B cell (primary cell): ENCODE measurements around the gene NFE2. TPM values are rescaled to one million over a fixed set of nuclear protein-coding genes. Genes with fewer than 3 reads are reported as not detected.

Experiments used
- ATAC-seq: fragments of 200-7000 bp; cut with Tn5 transposase; one replicate; pipeline ENCODE4 v1.10.0; 2021; ENCODE audit warnings: low read depth, mild to moderate bottlenecking, moderate number of reproducible peaks, moderate library complexity
- CTCF ChIA-PET: fragments of 350-600 bp; sonication (Branson Sonifier 250); formaldehyde crosslinking; loops from one replicate; lab custom pipeline; 2021; ENCODE audit warnings: antibody characterized with exemption, inconsistent platforms; lab: Charles Lee
- POLR2A ChIA-PET: fragments of 350-600 bp; sonication (Branson Sonifier 250); formaldehyde crosslinking; loops from one replicate; lab custom pipeline; 2021; ENCODE audit warnings: antibody characterized with exemption; lab: Charles Lee
- DNase-seq: peaks from one replicate; pipeline ENCODE4 v3.0.0; 2013
- H2AFZ ChIP-seq: 2 replicates; pipeline ENCODE4 v1.6.1; 2012; ENCODE audit warnings: mild to moderate bottlenecking, low read depth, low read length; ENCODE audit not compliant: insufficient read depth, poor library complexity, severe bottlenecking
- H3K27ac ChIP-seq, 2 donors: 1 replicate in 1 of 2; 2 replicates in 1 of 2; pipeline ENCODE4 v1.5.1; 2012 to 2013; ENCODE audit warnings: low read length in 2 of 2, mild to moderate bottlenecking in 2 of 2, moderate library complexity in 1 of 2
- H3K27me3 ChIP-seq, 4 experiments: fragments of 200-600 bp in 1 of 4; sonication (generic) in 1 of 4; replicated peaks in 1 of 4; 1 replicate in 2 of 4; 2 replicates in 2 of 4; pipeline versions ENCODE4 v1.6.1 to v1.7.0; 2013 to 2016; ENCODE audit warnings: low read length in 3 of 4, mild to moderate bottlenecking in 2 of 4, mixed read lengths in 1 of 4, moderate library complexity in 1 of 4; ENCODE audit not compliant: insufficient read depth in 4 of 4, control insufficient read depth in 3 of 4; ENCODE audit errors: control extremely low read depth in 1 of 4
- H3K36me3 ChIP-seq, 2 experiments: replicated peaks in 1 of 2; 1 replicate in 1 of 2; 2 replicates in 1 of 2; pipeline versions ENCODE4 v1.6.1 to v1.7.1; 2013; ENCODE audit warnings: low read length in 1 of 2; ENCODE audit not compliant: insufficient read depth in 2 of 2, control insufficient read depth in 1 of 2; ENCODE audit errors: control extremely low read depth in 1 of 2, extremely low read depth in 1 of 2
- H3K4me1 ChIP-seq, 2 donors: fragments of 200-600 bp in 1 of 2; sonication (generic) in 1 of 2; 1 replicate in 1 of 2; 2 replicates in 1 of 2; pipeline versions ENCODE4 v1.5.1 to v1.6.1; 2013 to 2017; ENCODE audit warnings: low read length in 2 of 2; ENCODE audit not compliant: control insufficient read depth in 2 of 2, insufficient read depth in 2 of 2
- H3K4me2 ChIP-seq: replicated peaks from 2 replicates; pipeline ENCODE3; 2012; ENCODE audit warnings: mild to moderate bottlenecking, low read depth, low read length; ENCODE audit not compliant: poor library complexity, severe bottlenecking
- H3K4me3 ChIP-seq, 5 experiments: fragments of 200-600 bp in 1 of 5; sonication (generic) in 1 of 5; 1 replicate in 3 of 5; 2 replicates in 2 of 5; pipeline versions ENCODE4 v1.5.1 to v1.7.0; 2011 to 2016; ENCODE audit warnings: low read length in 4 of 5, mild to moderate bottlenecking in 4 of 5, low read depth in 2 of 5, control low read depth in 1 of 5, moderate library complexity in 1 of 5; ENCODE audit not compliant: insufficient read depth in 1 of 5; ENCODE audit errors: control extremely low read depth in 1 of 5, extremely low read depth in 1 of 5
- H3K79me2 ChIP-seq: fragments of 200-600 bp; sonication (generic); one replicate; pipeline ENCODE4 v1.6.0; 2016; ENCODE audit warnings: low read length; ENCODE audit not compliant: control insufficient read depth, insufficient read depth
- H3K9ac ChIP-seq: fragments of 200-600 bp; sonication (generic); 2 replicates; pipeline ENCODE4 v1.6.1; 2017; ENCODE audit warnings: mild to moderate bottlenecking, low read length, moderate library complexity
- H3K9me3 ChIP-seq, 3 donors: one replicate each; pipeline versions ENCODE4 v1.6.1 to v1.7.1; 2013; ENCODE audit warnings: low read length in 2 of 3; ENCODE audit not compliant: control insufficient read depth in 2 of 3, insufficient read depth in 1 of 3; ENCODE audit errors: control extremely low read depth in 1 of 3
- H4K20me1 ChIP-seq: 2 replicates; pipeline ENCODE4 v1.6.0; 2012; ENCODE audit warnings: mild to moderate bottlenecking, low read length; ENCODE audit not compliant: insufficient read depth, control insufficient read depth, poor library complexity, severe bottlenecking
- H3K27ac Mint-ChIP-seq: one replicate; pipeline ENCODE4 v1.8.0; 2021; ENCODE audit warnings: mixed read lengths
- H3K27me3 Mint-ChIP-seq: one replicate; pipeline ENCODE4 v1.8.0; 2021; ENCODE audit warnings: mixed read lengths
- H3K4me1 Mint-ChIP-seq: one replicate; pipeline ENCODE4 v1.8.0; 2021; ENCODE audit warnings: mixed read lengths
- H3K4me3 Mint-ChIP-seq: one replicate; pipeline ENCODE4 v1.8.0; 2021; ENCODE audit warnings: mixed read lengths
- H3K9me3 Mint-ChIP-seq: one replicate; pipeline ENCODE4 v1.8.0; 2022; ENCODE audit warnings: mixed read lengths; ENCODE audit not compliant: insufficient read depth
- CTCF ChIP-seq: fragments of 200-600 bp; IDR thresholded peaks from one replicate; pipeline ENCODE4 v1.8.0; 2022; ENCODE audit warnings: antibody characterized with exemption, mild to moderate bottlenecking
- EZH2 ChIP-seq: IDR thresholded peaks from 2 replicates; pipeline ENCODE4 v1.6.1; 2012; ENCODE audit warnings: borderline replicate concordance, low read depth, mild to moderate bottlenecking, moderate library complexity, low read length; ENCODE audit not compliant: insufficient read depth, poor library complexity, severe bottlenecking
- WGBS: methylation state at CpG from one replicate; pipeline ENCODE4 v1.1.5; 2013; ENCODE audit warnings: missing lambda C conversion rate; ENCODE audit not compliant: insufficient coverage; 5-methylcytosine and 5-hydroxymethylcytosine counted together
- intact Hi-C: fragments of 100-400 bp; cut with micrococcal nuclease; formaldehyde crosslinking; loops from one replicate; pipeline ENCODE4 v1.10.0; 2022
- polyA plus RNA-seq: library from polyadenylated mRNA; depleted of rRNA; stranded (reverse); fragments of >200 nt; gene quantifications from 2 replicates; pipeline ENCODE4 v1.2.3, GENCODE V29; 2012
- total RNA-seq, 2 donors: library from RNA; stranded (reverse); fragments of 120-200 nt in 1 of 2; gene quantifications; 1 replicate in 1 of 2; 2 replicates in 1 of 2; pipeline versions ENCODE4 v1.2.3 to v1.2.4, GENCODE V29; 2013 to 2022

Gene NFE2
- total and polyA plus RNA-seq, 2 donors (not counting 1 experiment from before 2014, with no cell fraction given): 0.60 TPM; not detected in 1

- H3K9me3 Mint-ChIP-seq: no peaks in the 10 kb centered on the region
- ChIA-PET CTCF (interaction anchor here (0.6 to 1.0 kb wide), 2 partner anchors 14 to 44 kb away, joined by 3 read pairs; no protein-coding TSS in a partner anchor), POLR2A (interaction anchor here (0.6 kb wide), 1 partner anchor 23 kb away, joined by 5 read pairs; no protein-coding TSS in a partner anchor)
- Histone ChIP-seq H3K9me3 (no peaks in the 10 kb centered on the region), H3K27me3 (no peaks in the 10 kb centered on the region), H3K27ac (peak overlapping the region in 1 of 2 donors; percentile 13), H3K79me2 (peaks cover 84% of the 10 kb centered on the region), H3K4me1 (peaks cover 18 to 21% of the 10 kb centered on the region in 2 donors), H3K4me2 (no peak overlapping the region), H4K20me1 (peaks cover 6% of the 10 kb centered on the region), H3K36me3 (peaks cover 11 to 22% of the 10 kb centered on the region in 2 experiments), H3K9ac (no peak overlapping the region), H3K4me3 (no peak overlapping the region), H2AFZ (no peak overlapping the region)
- WGBS: 100% methylated on average over 2 of the region's 3 CpGs
- peak overlapping the region; percentile 44 for H3K27ac Mint-ChIP-seq
- TF ChIP-seq EZH2: no peak
- no peak for TF ChIP-seq CTCF
- intact Hi-C loops: loop anchor here (5.0 kb wide), 1 partner anchor 221 kb away; the partner anchor contains the start of gene NCKAP1L
- peaks cover 17% of the 10 kb centered on the region for H3K4me1 Mint-ChIP-seq
- H3K27me3 Mint-ChIP-seq: no peaks in the 10 kb centered on the region
- DNase-seq: no peak
- ATAC-seq: no peak
- H3K4me3 Mint-ChIP-seq: peak overlapping the region; percentile 28
These were observed 24.4 kb downstream of the NFE2 start for GRCh38 chr12:54276368-54276767.

GRCh38 chr12:54273981-54274380 lies 26.8 kb downstream of the NFE2 start:
- Histone ChIP-seq H3K4me3 (no peak overlapping the region), H3K4me2 (no peak overlapping the region), H3K27ac (no peak overlapping the region), H2AFZ (no peak overlapping the region), H3K79me2 (peaks cover 97% of the 10 kb centered on the region), H3K36me3 (peaks cover 11 to 20% of the 10 kb centered on the region in 2 experiments), H3K9me3 (no peaks in the 10 kb centered on the region), H4K20me1 (no peaks in the 10 kb centered on the region), H3K9ac (no peak overlapping the region), H3K27me3 (no peaks in the 10 kb centered on the region), H3K4me1 (peaks cover 14 to 18% of the 10 kb centered on the region in 2 donors)
- Mint-ChIP-seq H3K27me3 (no peaks in the 10 kb centered on the region), H3K9me3 (no peaks in the 10 kb centered on the region), H3K4me1 (peaks cover 15% of the 10 kb centered on the region), H3K4me3 (no peak overlapping the region), H3K27ac (no peak overlapping the region)
- ATAC-seq (no peak), DNase-seq (no peak)
- no peak for TF ChIP-seq EZH2
- TF ChIP-seq CTCF: no peak
- CTCF ChIA-PET: interaction anchor here (0.7 kb wide), 1 partner anchor 22 kb away, joined by 3 read pairs; no protein-coding TSS in a partner anchor
- POLR2A ChIA-PET: no interaction called here
- WGBS: 100% methylated on average over 1 of the region's 2 CpGs
- intact Hi-C loops: no loop called here
